AG04450 (cell line): ENCODE measurements around the gene DAW1. TPM values are rescaled to one million over a fixed set of nuclear protein-coding genes. Genes with fewer than 3 reads are reported as not detected.

Source experiments
- CTCF ChIA-PET: fragments of 300-600, 350-600 bp; formaldehyde crosslinking; extraction: SDS; loops from one replicate; lab custom pipeline; 2022; ENCODE audit warnings: antibody characterized with exemption, inconsistent platforms; lab: Charles Lee
- POLR2A ChIA-PET: fragments of 350-600 bp; formaldehyde crosslinking; extraction: SDS; loops from one replicate; lab custom pipeline; 2021; ENCODE audit warnings: antibody characterized with exemption, inconsistent platforms; lab: Yijun Ruan, JAX
- DNase-seq: peaks from one replicate; pipeline ENCODE4 v3.0.0-alpha.2; 2011; ENCODE audit warnings: low read depth, low spot score
- H3K27ac ChIP-seq: one replicate; pipeline ENCODE4 v1.5.1; 2012; ENCODE audit warnings: low read depth, low read length, control low read depth
- H3K27me3 ChIP-seq: one replicate; pipeline ENCODE4 v1.6.0; 2012; ENCODE audit warnings: low read length; ENCODE audit not compliant: control insufficient read depth, insufficient read depth
- H3K4me3 ChIP-seq: 2 replicates; pipeline ENCODE4 v1.5.1; 2011; ENCODE audit warnings: mild to moderate bottlenecking, low read depth, low read length, control low read depth
- H3K9me3 ChIP-seq: 2 replicates; pipeline ENCODE4 v1.5.1; 2012; ENCODE audit warnings: low read length; ENCODE audit not compliant: control insufficient read depth, insufficient read depth
- polyA plus RNA-seq: library from polyadenylated mRNA; depleted of rRNA; stranded (reverse); fragments of >200 nt; gene quantifications from 2 replicates; pipeline ENCODE4 v1.2.3, GENCODE V29; 2011
- TF ChIP-seq, protein P1 (sequence below): IDR thresholded peaks from 2 replicates; pipeline ENCODE4 v1.5.1; 2011; ENCODE audit warnings: low read depth, low read length, control low read depth, inconsistent platforms

The DAW1 gene
- polyA plus RNA-seq, 1 experiment = 0.25 TPM

GRCh38 chr2:227862741-227863588, 8.5 kb upstream of the DAW1 start:
- no peak overlapping the region for H3K4me3 ChIP-seq
- CTCF ChIA-PET = interaction anchor here (0.6 to 3.6 kb wide), 15 partner anchors 9 to 1756 kb away, joined by 3 to 24 read pairs (median 5); partner anchors contain the start of gene DAW1
- POLR2A ChIA-PET = interaction anchor here (0.6 to 1.3 kb wide), 3 partner anchors 8 to 45 kb away, joined by 3 read pairs; partner anchors contain the start of gene DAW1

GRCh38 chr2:227864161-227864756, 7.2 kb upstream of the DAW1 start:
- Histone ChIP-seq H3K9me3 (no peaks in the 10 kb centered on the region), H3K27me3 (no peaks in the 10 kb centered on the region), H3K27ac (no peak overlapping the region), H3K4me3 (no peak overlapping the region)
- TF ChIP-seq, protein P1, sequence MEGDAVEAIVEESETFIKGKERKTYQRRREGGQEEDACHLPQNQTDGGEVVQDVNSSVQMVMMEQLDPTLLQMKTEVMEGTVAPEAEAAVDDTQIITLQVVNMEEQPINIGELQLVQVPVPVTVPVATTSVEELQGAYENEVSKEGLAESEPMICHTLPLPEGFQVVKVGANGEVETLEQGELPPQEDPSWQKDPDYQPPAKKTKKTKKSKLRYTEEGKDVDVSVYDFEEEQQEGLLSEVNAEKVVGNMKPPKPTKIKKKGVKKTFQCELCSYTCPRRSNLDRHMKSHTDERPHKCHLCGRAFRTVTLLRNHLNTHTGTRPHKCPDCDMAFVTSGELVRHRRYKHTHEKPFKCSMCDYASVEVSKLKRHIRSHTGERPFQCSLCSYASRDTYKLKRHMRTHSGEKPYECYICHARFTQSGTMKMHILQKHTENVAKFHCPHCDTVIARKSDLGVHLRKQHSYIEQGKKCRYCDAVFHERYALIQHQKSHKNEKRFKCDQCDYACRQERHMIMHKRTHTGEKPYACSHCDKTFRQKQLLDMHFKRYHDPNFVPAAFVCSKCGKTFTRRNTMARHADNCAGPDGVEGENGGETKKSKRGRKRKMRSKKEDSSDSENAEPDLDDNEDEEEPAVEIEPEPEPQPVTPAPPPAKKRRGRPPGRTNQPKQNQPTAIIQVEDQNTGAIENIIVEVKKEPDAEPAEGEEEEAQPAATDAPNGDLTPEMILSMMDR = no peak
- POLR2A ChIA-PET = interaction anchor here (0.6 kb wide), 1 partner anchor 490 kb away, joined by 5 read pairs; no protein-coding TSS in a partner anchor
- no peak for DNase-seq
- CTCF ChIA-PET = no interaction called here

More at GRCh38 chr2:227862741-227863588, 8.5 kb upstream of the DAW1 start:
- TF ChIP-seq, protein P1 = no peak
- peak; percentile 29 for DNase-seq
- no peaks in the 10 kb centered on the region for H3K9me3 ChIP-seq
- no peaks in the 10 kb centered on the region for H3K27me3 ChIP-seq
- peak overlapping the region; percentile 66 for H3K27ac ChIP-seq

GRCh38 chr2:227865291-227865690, 6.1 kb upstream of the DAW1 start:
- DNase-seq = no peak
- CTCF ChIA-PET = no interaction called here
- no peaks in the 10 kb centered on the region for H3K27me3 ChIP-seq
- H3K4me3 ChIP-seq = no peak overlapping the region
- POLR2A ChIA-PET = no interaction called here
- no peak overlapping the region for H3K27ac ChIP-seq
- TF ChIP-seq, protein P1 = no peak
- H3K9me3 ChIP-seq = no peaks in the 10 kb centered on the region

GRCh38 chr2:227867386-227867785, 4.0 kb upstream of the DAW1 start:
- Histone ChIP-seq H3K4me3 (no peak overlapping the region), H3K27ac (no peak overlapping the region), H3K27me3 (no peaks in the 10 kb centered on the region), H3K9me3 (no peaks in the 10 kb centered on the region)
- TF ChIP-seq, protein P1 = no peak
- POLR2A ChIA-PET = no interaction called here
- no peak for DNase-seq
- CTCF ChIA-PET = interaction anchor here (2.5 kb wide), 1 partner anchor 23 kb away, joined by 6 read pairs; no protein-coding TSS in a partner anchor
